ENCODE results near the gene LHFPL5. TPM values are rescaled to one million over a fixed set of nuclear protein-coding genes. Genes with fewer than 3 reads are reported as not detected.

The LHFPL5 gene
- total RNA-seq: not detected in 2 replicates

- DNase-seq: peak; percentile 53
Measured at GRCh38 chr6:35804996-35805736, at the start of gene LHFPL5. TSS of gene LHFPL5 (plus strand) at chr6:35805352. CDS start at chr6:35805671, 319 bp downstream.

- peak; percentile 63 for DNase-seq
Measured at GRCh38 chr6:35757456-35758123, 47.6 kb upstream of the LHFPL5 start.

DNA sequence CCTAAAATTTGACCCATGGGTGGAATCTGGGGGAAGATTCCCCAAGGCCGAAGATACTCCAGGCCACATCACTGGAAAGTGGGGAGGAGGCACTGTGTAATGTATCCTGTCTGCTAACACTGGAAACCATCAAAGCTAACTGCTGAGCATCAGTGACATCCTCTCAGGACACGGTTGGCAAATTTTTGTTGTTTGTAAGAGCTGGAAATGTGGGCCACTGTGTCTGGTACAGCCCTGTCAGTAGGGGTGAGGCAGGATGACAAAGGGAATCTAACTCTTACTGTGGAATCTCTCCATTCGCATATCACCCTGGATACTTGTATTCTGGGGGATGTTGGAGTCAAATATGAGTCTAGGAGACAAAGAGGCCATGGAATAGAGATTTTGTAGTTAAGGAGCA, 45.7 kb upstream of the LHFPL5 start:
- DNase-seq: no peak

GRCh38 chr6:35765739-35766138, 39.4 kb upstream of the LHFPL5 start:
- no peak for DNase-seq

DNA sequence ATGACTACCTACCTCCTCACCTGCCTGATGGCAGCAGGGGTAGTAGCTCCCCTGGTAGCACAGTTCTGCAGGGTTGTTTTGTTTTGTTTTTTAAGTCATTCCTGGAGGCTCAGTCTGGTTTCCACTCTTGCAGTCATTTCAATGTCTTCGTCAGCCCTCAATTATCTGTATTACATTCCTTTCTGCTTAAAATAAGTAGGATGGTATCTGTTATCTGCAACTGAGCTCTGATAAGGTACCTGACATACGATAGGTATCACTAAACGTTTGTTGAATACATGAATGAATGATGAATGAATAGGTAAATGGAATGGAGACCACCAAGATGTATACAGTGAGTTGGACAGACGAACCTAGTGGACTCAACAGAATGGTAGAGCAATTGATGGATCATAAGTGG, 35.9 kb upstream of the LHFPL5 start:
- DNase-seq: no peak

DNA sequence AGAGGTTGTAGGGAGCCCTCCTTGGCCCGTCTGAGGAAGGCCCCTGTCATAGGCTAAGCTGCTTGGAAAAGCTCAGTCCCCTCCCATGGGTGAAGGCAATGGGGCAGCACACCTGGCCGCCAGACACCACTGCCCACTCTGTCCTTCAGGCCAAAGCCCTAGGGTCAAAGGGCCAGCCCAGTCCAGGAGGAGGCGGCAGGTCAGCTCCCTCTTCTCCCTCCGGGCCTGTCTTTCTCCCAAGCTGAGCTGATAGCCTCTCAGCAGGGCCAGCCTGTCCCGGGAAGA, 33.9 kb upstream of the LHFPL5 start:
- no peak for DNase-seq

- no peak for DNase-seq
Measured at GRCh38 chr6:35774116-35774794, 30.9 kb upstream of the LHFPL5 start.

DNA sequence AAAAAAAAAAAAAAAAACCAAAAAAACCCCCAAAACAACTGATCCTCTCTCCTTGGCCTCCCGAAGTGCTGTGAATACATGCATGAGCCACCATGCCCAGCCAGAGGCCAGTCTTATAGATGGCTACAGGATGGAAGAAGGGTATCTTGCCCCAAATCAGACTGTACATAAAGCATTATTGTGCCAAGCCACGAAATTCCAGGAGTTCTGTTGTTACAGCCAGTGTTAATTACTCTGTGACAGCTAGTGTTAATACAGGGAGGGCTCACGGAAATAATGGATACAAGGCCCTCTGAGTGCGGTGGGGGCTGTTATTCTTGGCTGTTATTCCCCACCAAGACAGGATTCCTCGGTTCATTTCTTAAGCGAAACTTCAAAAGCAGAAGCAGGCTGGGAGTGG, 30.1 kb upstream of the LHFPL5 start:
- no peak for DNase-seq

DNA sequence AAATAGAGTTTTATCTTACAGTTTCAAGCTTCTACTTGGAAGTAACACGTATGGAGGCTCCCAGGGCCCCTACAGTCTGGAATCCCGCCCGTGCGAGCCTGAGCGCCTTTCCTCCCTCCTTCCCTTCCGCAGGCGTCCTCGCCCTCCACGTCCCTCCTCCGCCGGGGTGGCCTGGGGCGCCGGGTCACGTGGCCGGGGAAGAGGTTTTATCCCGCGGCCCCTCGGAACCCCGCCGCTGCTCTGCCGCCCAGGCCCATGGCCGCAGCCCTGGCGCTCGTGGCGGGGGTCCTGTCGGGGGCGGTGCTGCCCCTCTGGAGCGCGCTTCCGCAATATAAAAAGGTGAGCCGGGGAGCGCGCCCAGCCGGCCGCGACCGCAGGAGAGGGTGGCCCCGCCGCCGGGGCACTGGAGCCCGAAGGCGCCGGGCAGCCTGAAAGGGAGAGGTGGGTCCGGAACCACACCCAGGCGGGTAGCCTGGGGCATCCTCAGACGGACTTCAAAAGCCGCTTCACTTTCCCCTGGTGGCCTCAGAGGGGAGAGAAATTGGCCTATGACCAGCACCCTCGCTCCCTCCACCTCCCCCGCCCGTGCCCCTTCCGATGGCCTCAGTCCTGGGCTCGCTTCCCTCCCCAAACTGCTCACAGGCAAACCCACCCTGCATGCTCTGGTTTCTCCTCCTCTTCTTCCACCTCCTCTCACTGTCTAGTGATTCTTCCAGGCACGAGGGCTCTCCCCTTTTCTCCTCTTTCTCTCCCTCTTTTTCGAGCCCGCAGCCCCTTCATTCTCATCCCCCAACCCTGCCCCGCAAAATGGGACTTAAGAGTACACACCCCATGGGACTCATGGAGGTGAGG, 28.6 kb upstream of the LHFPL5 start, which contains the start of gene CLPSL2:
Gene CLPSL2 (plus strand): TSS at position 235 of the 852 bp plus-strand sequence. CDS start 21 bp downstream, at position 256.
- no peak for DNase-seq

GRCh38 chr6:35777356-35778102, 27.6 kb upstream of the LHFPL5 start:
- no peak for DNase-seq

DNA sequence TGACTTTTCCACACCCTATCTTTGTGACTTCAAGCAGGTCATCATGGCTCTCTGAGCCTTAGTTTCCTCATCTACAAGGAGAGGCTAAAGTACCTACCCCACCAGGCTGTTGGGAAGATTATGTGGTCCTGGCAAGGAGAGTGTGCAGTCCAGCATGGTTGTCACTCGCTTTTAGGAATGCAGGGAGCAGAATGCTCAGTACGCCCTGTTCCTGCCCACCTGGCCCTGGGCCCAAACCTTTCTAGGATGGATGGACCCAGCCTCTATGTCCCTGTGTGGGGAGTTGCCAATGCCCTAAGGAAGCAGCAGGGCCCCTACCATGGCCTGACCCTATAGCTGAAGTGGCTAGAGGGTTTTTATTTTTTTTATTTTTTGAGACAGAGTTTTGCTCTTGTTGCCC, 26.7 kb upstream of the LHFPL5 start:
- no peak for DNase-seq

- no peak for DNase-seq
Measured at GRCh38 chr6:35780719-35781118, 24.4 kb upstream of the LHFPL5 start, which contains the start of gene CLPSL1. TSS of gene CLPSL1 (plus strand) at chr6:35781019. CDS start at chr6:35781111, 92 bp downstream.

DNA sequence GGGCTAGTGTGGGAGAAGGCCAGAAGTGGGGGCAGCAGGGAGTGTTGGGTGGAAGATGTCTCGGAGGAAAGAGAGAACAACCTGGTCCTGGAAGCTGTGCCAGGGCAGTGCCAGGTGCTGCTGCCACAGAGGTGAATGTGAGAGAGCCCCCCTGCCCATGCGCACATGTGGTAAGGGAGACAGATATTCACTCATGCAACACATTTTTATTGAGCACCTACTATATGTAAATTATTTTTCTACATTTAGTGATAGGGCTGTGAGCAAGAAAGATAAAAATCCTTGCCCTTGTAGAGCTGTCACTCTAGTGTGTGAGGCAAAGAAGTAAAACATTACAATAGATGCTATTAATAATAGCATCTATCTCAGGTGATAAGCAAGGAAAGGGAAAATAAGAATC, 23.9 kb upstream of the LHFPL5 start:
- DNase-seq: no peak

- no peak for DNase-seq
Measured at GRCh38 chr6:35782424-35782823, 22.7 kb upstream of the LHFPL5 start.

- no peak for DNase-seq
Measured at GRCh38 chr6:35784200-35784599, 21.0 kb upstream of the LHFPL5 start.

GRCh38 chr6:35786272-35786671, 18.9 kb upstream of the LHFPL5 start:
- no peak for DNase-seq

DNA sequence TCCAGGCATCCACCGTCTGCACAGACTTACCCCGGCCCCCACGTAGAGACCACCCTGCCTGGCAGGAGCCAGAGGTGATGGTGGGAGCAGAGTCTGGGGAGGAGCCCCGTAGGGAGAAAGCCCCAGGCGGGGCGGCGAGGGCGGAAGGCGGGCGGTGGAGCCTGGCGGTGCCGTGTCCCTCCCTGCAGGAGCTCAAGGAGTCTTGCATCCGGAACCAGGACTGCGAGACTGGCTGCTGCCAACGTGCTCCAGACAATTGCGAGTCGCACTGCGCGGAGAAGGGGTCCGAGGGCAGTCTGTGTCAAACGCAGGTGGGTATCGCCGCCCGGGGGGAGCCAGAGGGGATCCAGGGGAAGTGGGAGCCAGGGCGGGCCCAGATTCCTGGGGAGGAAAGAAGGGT, 18.3 kb upstream of the LHFPL5 start:
- no peak for DNase-seq

GRCh38 chr6:35787266-35788218, 17.6 kb upstream of the LHFPL5 start:
- DNase-seq: no peak

- DNase-seq: no peak
Measured at GRCh38 chr6:35788423-35788982, 16.6 kb upstream of the LHFPL5 start.

DNA sequence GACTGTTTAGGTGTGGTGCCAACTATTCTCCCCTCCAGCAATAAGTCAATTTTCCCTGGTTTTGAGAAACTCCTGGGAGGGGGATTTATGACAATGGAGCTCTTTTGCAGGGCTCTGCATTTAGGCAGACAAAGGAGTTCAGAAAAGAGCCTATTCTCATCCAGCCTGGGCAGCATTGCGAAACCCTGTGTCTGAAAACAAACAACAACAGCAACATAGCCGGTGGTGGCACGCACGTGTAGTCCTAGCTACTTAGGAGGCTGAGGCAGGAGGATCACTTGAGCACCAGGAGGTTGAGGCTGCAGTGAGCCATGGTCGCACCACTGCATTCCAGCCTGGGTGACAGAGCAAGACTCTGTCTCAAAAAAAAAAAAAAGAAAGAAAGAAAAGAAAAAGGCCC, 14.5 kb upstream of the LHFPL5 start:
- no peak for DNase-seq

Measured in dermis blood vessel endothelial cell (primary cell).